ENCODE data around the gene PBXIP1.
A peak's percentile ranks its signal among the peaks of the same experiment; 100 is the strongest.

PBXIP1 gene

GRCh38 chr1:154961207-154962155 is 5.6 kb upstream of the PBXIP1 start, which contains the start of gene PYGO2:
PYGO2 (minus strand) TSS chr1:154961782; CDS start chr1:154961576, 206 bp downstream.
- TF ChIP-seq CTCF (IDR thresholded peaks at IDR 0.05; ENCODE audit: low read depth, low read length, missing control alignments), result peak; percentile 23
- peak within 1 kb of the TSS; percentile 72 for H3K4me3 ChIP-seq (ENCODE audit: low read depth, low read length)
- DNase-seq (ENCODE audit: low read depth), result no peak
- in situ Hi-C loops (cut with HindIII; ENCODE audit: low sequenced_read_pairs), result no loop called here

- peak overlapping the region; percentile 72 for H3K4me3 ChIP-seq (ENCODE audit: low read depth, low read length)
- in situ Hi-C loops (cut with HindIII; ENCODE audit: low sequenced_read_pairs), result no loop called here
These were observed 4.7 kb upstream of the PBXIP1 start for GRCh38 chr1:154960446-154961136.

GRCh38 chr1:154959426-154959780 is 3.5 kb upstream of the PBXIP1 start:
- H3K4me3 ChIP-seq (ENCODE audit: low read depth, low read length), result no peak overlapping the region
- no peak for TF ChIP-seq CTCF (IDR thresholded peaks at IDR 0.05; ENCODE audit: low read depth, low read length, missing control alignments)
- in situ Hi-C loops (cut with HindIII; ENCODE audit: low sequenced_read_pairs), result loop anchor here (5.0 kb wide), 1 partner anchor 53 kb away; no protein-coding TSS in a partner anchor
- no peak for DNase-seq (ENCODE audit: low read depth)

More at GRCh38 chr1:154960446-154961136, 4.7 kb upstream of the PBXIP1 start:
- DNase-seq (ENCODE audit: low read depth), result no peak
- no peak for TF ChIP-seq CTCF (IDR thresholded peaks at IDR 0.05; ENCODE audit: low read depth, low read length, missing control alignments)

- no peak overlapping the region for H3K4me3 ChIP-seq (ENCODE audit: low read depth, low read length)
- in situ Hi-C loops (cut with HindIII; ENCODE audit: low sequenced_read_pairs), result loop anchor here (5.0 kb wide), 1 partner anchor 53 kb away; no protein-coding TSS in a partner anchor
- DNase-seq (ENCODE audit: low read depth), result no peak
- TF ChIP-seq CTCF (IDR thresholded peaks at IDR 0.05; ENCODE audit: low read depth, low read length, missing control alignments), result no peak
These were observed 3.0 kb upstream of the PBXIP1 start for GRCh38 chr1:154958681-154959425.

- in situ Hi-C loops (cut with HindIII; ENCODE audit: low sequenced_read_pairs), result loop anchor here (5.0 kb wide), 1 partner anchor 54 kb away; no protein-coding TSS in a partner anchor
- no peak for TF ChIP-seq CTCF (IDR thresholded peaks at IDR 0.05; ENCODE audit: low read depth, low read length, missing control alignments)
- no peak overlapping the region for H3K4me3 ChIP-seq (ENCODE audit: low read depth, low read length)
- no peak for DNase-seq (ENCODE audit: low read depth)
These were observed 2.1 kb upstream of the PBXIP1 start for GRCh38 chr1:154958036-154958435.
